Neuron (in vitro differentiated cells): ENCODE measurements around the gene HIRIP3.

Experiments
- H2AFZ ChIP-seq: one replicate; pipeline ENCODE4 v1.6.1; 2013; ENCODE audit warnings: low read depth, mild to moderate bottlenecking, inconsistent platforms, low read length, moderate library complexity
- H3K27me3 ChIP-seq: one replicate; pipeline ENCODE4 v1.6.1; 2013; ENCODE audit warnings: low read length; ENCODE audit not compliant: insufficient read depth
- H3K36me3 ChIP-seq: one replicate; pipeline ENCODE4 v1.6.1; 2013; ENCODE audit warnings: low read length; ENCODE audit not compliant: insufficient read depth
- H3K4me1 ChIP-seq: one replicate; pipeline ENCODE4 v1.6.1; 2013; ENCODE audit warnings: low read length; ENCODE audit not compliant: insufficient read depth
- H3K4me3 ChIP-seq: 2 replicates; pipeline ENCODE4 v1.5.1; 2013; ENCODE audit warnings: mild to moderate bottlenecking, low read length, moderate library complexity
- H3K9me3 ChIP-seq: one replicate; pipeline ENCODE4 v1.6.1; 2013; ENCODE audit warnings: low read length

Gene HIRIP3

GRCh38 chr16:29999605-30000004 is 4.2 kb upstream of the HIRIP3 start:
- Histone ChIP-seq H3K36me3 (peaks cover 7% of the 10 kb centered on the region), H3K4me1 (peaks cover 13% of the 10 kb centered on the region), H3K27me3 (no peaks in the 10 kb centered on the region), H3K4me3 (no peak overlapping the region), H2AFZ (no peak overlapping the region), H3K9me3 (no peaks in the 10 kb centered on the region)

- peak overlapping the region; percentile 73 for H3K4me3 ChIP-seq
- H2AFZ ChIP-seq: peak overlapping the region; percentile 78
- peaks cover 21% of the 10 kb centered on the region for H3K4me1 ChIP-seq
- no peaks in the 10 kb centered on the region for H3K9me3 ChIP-seq
- peaks cover 28% of the 10 kb centered on the region for H3K36me3 ChIP-seq
- no peaks in the 10 kb centered on the region for H3K27me3 ChIP-seq
Observed at GRCh38 chr16:29996766-29997250, 1.4 kb upstream of the HIRIP3 start.

GRCh38 chr16:29995911-29996765 is 721 bp upstream of the HIRIP3 start, which contains the start of gene INO80E:
Gene INO80E (plus strand): TSS chr16:29996241. CDS start chr16:29996311, 70 bp downstream.
- Histone ChIP-seq H3K4me1 (peaks cover 21% of the 10 kb centered on the region), H2AFZ (peak within 1 kb of the TSS; percentile 78), H3K9me3 (no peaks in the 10 kb centered on the region), H3K4me3 (peak within 1 kb of the TSS; percentile 73), H3K36me3 (peaks cover 32% of the 10 kb centered on the region), H3K27me3 (no peaks in the 10 kb centered on the region)

- Histone ChIP-seq H2AFZ (peak overlapping the region; percentile 78), H3K27me3 (no peaks in the 10 kb centered on the region), H3K9me3 (no peaks in the 10 kb centered on the region), H3K36me3 (peaks cover 41% of the 10 kb centered on the region), H3K4me3 (peak overlapping the region; percentile 73), H3K4me1 (peaks cover 21% of the 10 kb centered on the region)
Observed at GRCh38 chr16:29994600-29995323, 655 bp downstream of the HIRIP3 start.

GRCh38 chr16:29993903-29994599 is 1.4 kb downstream of the HIRIP3 start:
- Histone ChIP-seq H2AFZ (no peak overlapping the region), H3K9me3 (no peaks in the 10 kb centered on the region), H3K4me1 (peaks cover 21% of the 10 kb centered on the region), H3K27me3 (no peaks in the 10 kb centered on the region), H3K36me3 (peaks cover 47% of the 10 kb centered on the region), H3K4me3 (peak overlapping the region; percentile 73)

GRCh38 chr16:29993191-29993902 is 2.1 kb downstream of the HIRIP3 start:
- Histone ChIP-seq H3K4me3 (no peak overlapping the region), H3K27me3 (no peaks in the 10 kb centered on the region), H3K9me3 (no peaks in the 10 kb centered on the region), H3K36me3 (peaks cover 54% of the 10 kb centered on the region), H3K4me1 (peaks cover 21% of the 10 kb centered on the region), H2AFZ (no peak overlapping the region)

- no peaks in the 10 kb centered on the region for H3K9me3 ChIP-seq
- H3K4me1 ChIP-seq: peaks cover 21% of the 10 kb centered on the region
- H3K27me3 ChIP-seq: no peaks in the 10 kb centered on the region
- no peak overlapping the region for H3K4me3 ChIP-seq
- no peak overlapping the region for H2AFZ ChIP-seq
- peaks cover 56% of the 10 kb centered on the region for H3K36me3 ChIP-seq
Observed at GRCh38 chr16:29992344-29992967, 3.0 kb downstream of the HIRIP3 start.

- Histone ChIP-seq H3K4me1 (peaks cover 17% of the 10 kb centered on the region), H2AFZ (no peak overlapping the region), H3K4me3 (no peak overlapping the region), H3K36me3 (peaks cover 64% of the 10 kb centered on the region), H3K9me3 (no peaks in the 10 kb centered on the region), H3K27me3 (no peaks in the 10 kb centered on the region)
Observed at GRCh38 chr16:29991571-29991904, 3.9 kb downstream of the HIRIP3 start.

- Histone ChIP-seq H3K36me3 (peaks cover 70% of the 10 kb centered on the region), H3K27me3 (no peaks in the 10 kb centered on the region), H3K9me3 (no peaks in the 10 kb centered on the region), H2AFZ (no peak overlapping the region), H3K4me1 (peaks cover 14% of the 10 kb centered on the region), H3K4me3 (no peak overlapping the region)
Observed at GRCh38 chr16:29990883-29991570, 4.4 kb downstream of the HIRIP3 start.

- Histone ChIP-seq H3K9me3 (no peaks in the 10 kb centered on the region), H2AFZ (no peak overlapping the region), H3K27me3 (no peaks in the 10 kb centered on the region), H3K36me3 (peaks cover 79% of the 10 kb centered on the region), H3K4me1 (peaks cover 12% of the 10 kb centered on the region), H3K4me3 (no peak overlapping the region)
Observed at GRCh38 chr16:29990034-29990433, 5.4 kb downstream of the HIRIP3 start.

GRCh38 chr16:29989111-29989858 is 6.1 kb downstream of the HIRIP3 start:
- Histone ChIP-seq H3K9me3 (no peaks in the 10 kb centered on the region), H2AFZ (no peak overlapping the region), H3K4me3 (no peak overlapping the region), H3K36me3 (peaks cover 86% of the 10 kb centered on the region), H3K4me1 (peaks cover 5% of the 10 kb centered on the region), H3K27me3 (no peaks in the 10 kb centered on the region)
